Measurements from ENCODE around the gene RABGGTA. TPM values are rescaled to one million over a fixed set of nuclear protein-coding genes. Genes with fewer than 3 reads are reported as not detected.

RABGGTA gene
- total and polyA plus RNA-seq, 9 of the 15 experiments (the other 6 are each of a cell fraction or from before 2014, with no cell fraction given) = 4.5 to 24.2 (median 15.5) TPM

DNA sequence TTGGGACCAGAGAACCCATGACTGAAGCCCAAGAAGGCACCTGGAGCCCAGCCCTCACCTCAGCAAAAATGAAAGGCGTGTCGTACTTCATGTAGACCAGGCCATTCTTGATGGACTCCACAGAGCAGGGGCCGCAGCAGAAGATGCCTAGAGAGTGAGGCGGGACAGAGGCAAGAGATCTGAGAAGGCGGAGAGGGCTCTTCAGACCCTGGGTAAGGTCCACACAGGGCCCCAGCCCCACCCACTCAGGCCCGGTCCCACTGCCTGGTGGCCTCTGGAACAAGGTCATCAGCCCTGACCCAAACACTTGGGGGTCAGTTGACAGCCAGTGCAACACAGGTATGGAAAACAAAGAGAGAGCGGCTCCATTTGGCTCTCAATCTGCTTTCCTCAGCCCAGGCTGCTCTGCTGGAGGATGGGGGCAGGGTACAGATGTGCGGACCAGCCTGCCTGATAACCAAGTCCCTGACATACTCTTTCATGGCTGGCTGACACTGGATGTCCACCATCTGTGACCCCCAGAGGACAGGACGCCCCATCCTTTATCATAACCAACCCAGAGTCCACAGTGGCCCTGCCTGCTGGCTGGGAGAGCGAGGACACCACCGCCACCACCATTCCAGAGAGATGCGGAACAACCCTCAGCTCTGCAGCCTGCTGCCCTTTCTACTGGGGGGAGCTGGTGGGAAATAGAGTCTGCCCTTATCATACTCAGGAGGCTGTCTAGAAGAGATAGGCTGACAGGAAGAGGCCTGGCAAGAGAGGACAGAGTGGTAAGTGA lies 15.3 kb downstream of the RABGGTA start (continued):
- TF ChIP-seq FOXM1 (IDR thresholded peaks at IDR 0.05; ENCODE audit: low read depth) (peak; percentile 76; the same call in 1 of the 2 replicates), FOXM1 (CRISPR knock-in tag; IDR thresholded peaks at IDR 0.05; ENCODE audit: low read depth) (no peak), TRIM25 (IDR thresholded peaks at IDR 0.05; ENCODE audit: borderline replicate concordance) (no peak), HSF4 (CRISPR knock-in tag; IDR thresholded peaks at IDR 0.05; ENCODE audit: borderline replicate concordance) (no peak), ZNF41 (CRISPR knock-in tag; conservative IDR thresholded peaks at IDR 0.05) (no peak), ZC3H8 (IDR thresholded peaks at IDR 0.05) (no peak), GABPB1 (CRISPR knock-in tag; IDR thresholded peaks at IDR 0.05) (no peak), ZNF695 (CRISPR knock-in tag; IDR thresholded peaks at IDR 0.05) (no peak), ZNF444 (CRISPR knock-in tag; IDR thresholded peaks at IDR 0.05) (no peak), CBX2 (IDR thresholded peaks at IDR 0.05; ENCODE audit: insufficient read depth, low read length, poor library complexity, severe bottlenecking) (no peak), NR2C2 (CRISPR knock-in tag; IDR thresholded peaks at IDR 0.05) (no peak), NR2C2 (tag; IDR thresholded peaks at IDR 0.05) (no peak), MITF (IDR thresholded peaks at IDR 0.05) (no peak), PCBP2 (IDR thresholded peaks at IDR 0.05; ENCODE audit: low read depth, low read length, poor library complexity, severe bottlenecking) (no peak)
- TF ChIP-seq, protein P1, sequence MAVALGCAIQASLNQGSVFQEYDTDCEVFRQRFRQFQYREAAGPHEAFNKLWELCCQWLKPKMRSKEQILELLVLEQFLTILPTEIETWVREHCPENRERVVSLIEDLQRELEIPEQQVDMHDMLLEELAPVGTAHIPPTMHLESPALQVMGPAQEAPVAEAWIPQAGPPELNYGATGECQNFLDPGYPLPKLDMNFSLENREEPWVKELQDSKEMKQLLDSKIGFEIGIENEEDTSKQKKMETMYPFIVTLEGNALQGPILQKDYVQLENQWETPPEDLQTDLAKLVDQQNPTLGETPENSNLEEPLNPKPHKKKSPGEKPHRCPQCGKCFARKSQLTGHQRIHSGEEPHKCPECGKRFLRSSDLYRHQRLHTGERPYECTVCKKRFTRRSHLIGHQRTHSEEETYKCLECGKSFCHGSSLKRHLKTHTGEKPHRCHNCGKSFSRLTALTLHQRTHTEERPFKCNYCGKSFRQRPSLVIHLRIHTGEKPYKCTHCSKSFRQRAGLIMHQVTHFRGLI (CRISPR knock-in tag; IDR thresholded peaks at IDR 0.05) = no peak
- TF ChIP-seq, protein P2, sequence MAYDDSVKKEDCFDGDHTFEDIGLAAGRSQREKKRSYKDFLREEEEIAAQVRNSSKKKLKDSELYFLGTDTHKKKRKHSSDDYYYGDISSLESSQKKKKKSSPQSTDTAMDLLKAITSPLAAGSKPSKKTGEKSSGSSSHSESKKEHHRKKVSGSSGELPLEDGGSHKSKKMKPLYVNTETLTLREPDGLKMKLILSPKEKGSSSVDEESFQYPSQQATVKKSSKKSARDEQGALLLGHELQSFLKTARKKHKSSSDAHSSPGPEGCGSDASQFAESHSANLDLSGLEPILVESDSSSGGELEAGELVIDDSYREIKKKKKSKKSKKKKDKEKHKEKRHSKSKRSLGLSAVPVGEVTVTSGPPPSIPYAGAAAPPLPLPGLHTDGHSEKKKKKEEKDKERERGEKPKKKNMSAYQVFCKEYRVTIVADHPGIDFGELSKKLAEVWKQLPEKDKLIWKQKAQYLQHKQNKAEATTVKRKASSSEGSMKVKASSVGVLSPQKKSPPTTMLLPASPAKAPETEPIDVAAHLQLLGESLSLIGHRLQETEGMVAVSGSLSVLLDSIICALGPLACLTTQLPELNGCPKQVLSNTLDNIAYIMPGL (CRISPR knock-in tag; IDR thresholded peaks at IDR 0.05) = no peak; the same call in 1 of the 2 replicates
- TF ChIP-seq, protein P3, sequence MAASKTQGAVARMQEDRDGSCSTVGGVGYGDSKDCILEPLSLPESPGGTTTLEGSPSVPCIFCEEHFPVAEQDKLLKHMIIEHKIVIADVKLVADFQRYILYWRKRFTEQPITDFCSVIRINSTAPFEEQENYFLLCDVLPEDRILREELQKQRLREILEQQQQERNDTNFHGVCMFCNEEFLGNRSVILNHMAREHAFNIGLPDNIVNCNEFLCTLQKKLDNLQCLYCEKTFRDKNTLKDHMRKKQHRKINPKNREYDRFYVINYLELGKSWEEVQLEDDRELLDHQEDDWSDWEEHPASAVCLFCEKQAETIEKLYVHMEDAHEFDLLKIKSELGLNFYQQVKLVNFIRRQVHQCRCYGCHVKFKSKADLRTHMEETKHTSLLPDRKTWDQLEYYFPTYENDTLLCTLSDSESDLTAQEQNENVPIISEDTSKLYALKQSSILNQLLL (CRISPR knock-in tag; IDR thresholded peaks at IDR 0.05; ENCODE audit: borderline replicate concordance) = no peak
- TF ChIP-seq, protein P4, sequence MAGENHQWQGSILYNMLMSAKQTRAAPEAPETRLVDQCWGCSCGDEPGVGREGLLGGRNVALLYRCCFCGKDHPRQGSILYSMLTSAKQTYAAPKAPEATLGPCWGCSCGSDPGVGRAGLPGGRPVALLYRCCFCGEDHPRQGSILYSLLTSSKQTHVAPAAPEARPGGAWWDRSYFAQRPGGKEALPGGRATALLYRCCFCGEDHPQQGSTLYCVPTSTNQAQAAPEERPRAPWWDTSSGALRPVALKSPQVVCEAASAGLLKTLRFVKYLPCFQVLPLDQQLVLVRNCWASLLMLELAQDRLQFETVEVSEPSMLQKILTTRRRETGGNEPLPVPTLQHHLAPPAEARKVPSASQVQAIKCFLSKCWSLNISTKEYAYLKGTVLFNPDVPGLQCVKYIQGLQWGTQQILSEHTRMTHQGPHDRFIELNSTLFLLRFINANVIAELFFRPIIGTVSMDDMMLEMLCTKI (IDR thresholded peaks at IDR 0.05; ENCODE audit: partially characterized antibody) = no peak

Data from K562 (cell line).